ENCODE results near the gene SMPD2. TPM values are rescaled to one million over a fixed set of nuclear protein-coding genes. Genes with fewer than 3 reads are reported as not detected.
A peak's percentile ranks its signal among the peaks of the same experiment; 100 is the strongest.

SMPD2 gene
- total and polyA plus RNA-seq, 2 donors (not counting 3 experiments of a cell fraction or from before 2014, with no cell fraction given), result 6.9 to 10.0 TPM

DNA sequence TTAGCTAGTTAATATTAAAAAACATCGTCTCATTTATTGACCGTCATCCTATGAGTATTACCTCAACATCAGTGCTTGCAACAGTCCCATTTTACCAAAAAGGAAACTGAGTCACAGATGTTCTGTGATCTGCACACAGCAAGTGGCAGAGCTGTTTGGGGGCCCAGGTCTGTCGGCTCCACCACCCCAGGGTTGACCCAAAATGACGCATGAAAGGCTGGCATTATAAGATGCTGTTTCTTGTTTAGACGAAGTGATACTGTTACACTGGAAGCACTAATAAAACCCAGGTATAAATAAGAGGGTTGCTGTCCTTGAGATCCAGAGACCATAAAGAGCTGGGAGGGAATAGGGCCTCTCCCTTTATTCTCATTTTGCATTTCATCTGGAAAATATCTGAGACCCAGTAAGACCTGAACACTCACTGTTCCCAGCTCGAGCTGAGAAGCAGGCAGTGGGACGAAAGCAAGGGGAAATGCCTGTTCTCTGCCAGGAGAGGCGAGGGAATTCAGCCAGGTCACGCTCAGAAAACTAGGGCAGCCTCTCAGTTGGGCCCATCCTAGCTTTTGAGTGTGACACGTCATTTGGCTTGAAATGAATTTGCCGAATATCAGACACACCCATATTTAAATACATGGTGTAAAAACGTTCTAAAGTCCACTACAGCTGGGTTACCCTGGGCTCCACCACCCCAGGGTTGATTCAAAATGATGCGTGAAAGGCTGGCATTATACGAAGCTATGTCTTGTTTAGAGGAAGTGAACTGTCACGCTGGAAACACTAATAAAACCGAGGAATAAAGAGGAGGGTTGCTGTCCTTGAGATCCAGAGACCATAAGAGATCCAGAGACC, 16.4 kb downstream of the SMPD2 start:
- H2AFZ ChIP-seq (ENCODE audit: low read depth, low read length), result no peak overlapping the region
- no peaks in the 10 kb centered on the region for H4K20me1 ChIP-seq (replicated peaks; ENCODE audit: control insufficient read depth, extremely low read depth, insufficient read depth, low read length)
- dilution Hi-C loops (cut with MboI; ENCODE audit: extremely low pct_ligation_motif_present, low sequenced_read_pairs), result no loop called here
- FAIRE-seq, result peak; percentile 60
- H3K4me3 ChIP-seq (replicated peaks in 1 of 3; ENCODE audit: insufficient read depth in 1 of 3, low read depth in 1 of 3, low read length in 3 of 3), result peak overlapping the region in 1 of 3 experiments; percentile 66
- TF ChIP-seq GATA2 (IDR thresholded peaks at IDR 0.05; ENCODE audit: insufficient read depth, insufficient read length, low read depth, low read length) (no peak), FOS (IDR thresholded peaks at IDR 0.05; ENCODE audit: borderline replicate concordance, insufficient read depth, low read length) (no peak), POLR2AphosphoS5 (IDR thresholded peaks at IDR 0.05; ENCODE audit: insufficient read depth, low read depth, low read length) (no peak), EZH2 (IDR thresholded peaks at IDR 0.05; ENCODE audit: borderline replicate concordance, low read depth, low read length, severe bottlenecking) (no peak)
- TF ChIP-seq, protein P1, sequence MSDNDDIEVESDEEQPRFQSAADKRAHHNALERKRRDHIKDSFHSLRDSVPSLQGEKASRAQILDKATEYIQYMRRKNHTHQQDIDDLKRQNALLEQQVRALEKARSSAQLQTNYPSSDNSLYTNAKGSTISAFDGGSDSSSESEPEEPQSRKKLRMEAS (IDR thresholded peaks at IDR 0.05; ENCODE audit: insufficient read depth, insufficient read length), result no peak
- TF ChIP-seq, protein P2, sequence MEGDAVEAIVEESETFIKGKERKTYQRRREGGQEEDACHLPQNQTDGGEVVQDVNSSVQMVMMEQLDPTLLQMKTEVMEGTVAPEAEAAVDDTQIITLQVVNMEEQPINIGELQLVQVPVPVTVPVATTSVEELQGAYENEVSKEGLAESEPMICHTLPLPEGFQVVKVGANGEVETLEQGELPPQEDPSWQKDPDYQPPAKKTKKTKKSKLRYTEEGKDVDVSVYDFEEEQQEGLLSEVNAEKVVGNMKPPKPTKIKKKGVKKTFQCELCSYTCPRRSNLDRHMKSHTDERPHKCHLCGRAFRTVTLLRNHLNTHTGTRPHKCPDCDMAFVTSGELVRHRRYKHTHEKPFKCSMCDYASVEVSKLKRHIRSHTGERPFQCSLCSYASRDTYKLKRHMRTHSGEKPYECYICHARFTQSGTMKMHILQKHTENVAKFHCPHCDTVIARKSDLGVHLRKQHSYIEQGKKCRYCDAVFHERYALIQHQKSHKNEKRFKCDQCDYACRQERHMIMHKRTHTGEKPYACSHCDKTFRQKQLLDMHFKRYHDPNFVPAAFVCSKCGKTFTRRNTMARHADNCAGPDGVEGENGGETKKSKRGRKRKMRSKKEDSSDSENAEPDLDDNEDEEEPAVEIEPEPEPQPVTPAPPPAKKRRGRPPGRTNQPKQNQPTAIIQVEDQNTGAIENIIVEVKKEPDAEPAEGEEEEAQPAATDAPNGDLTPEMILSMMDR (IDR thresholded peaks at IDR 0.05; ENCODE audit: extremely low read depth in 1 of 2, insufficient read depth in 1 of 2, low read depth in 1 of 2, low read length in 2 of 2), result no peak
- no peak overlapping the region for H3K27ac ChIP-seq (ENCODE audit: insufficient read depth, low read depth, low read length)
- H3K36me3 ChIP-seq (ENCODE audit: control insufficient read depth in 2 of 2, extremely low read depth in 1 of 2, insufficient read depth in 2 of 2, low read length in 2 of 2), result peaks cover 2 to 3% of the 10 kb centered on the region in 2 experiments
- H3K4me2 ChIP-seq (ENCODE audit: insufficient read depth, low read length), result peak overlapping the region; percentile 71
- ChIA-PET POLR2A (interaction anchor here (0.6 kb wide), 1 partner anchor 26 kb away, joined by 3 read pairs; no protein-coding TSS in a partner anchor), CTCF (interaction anchor here (1.1 to 1.8 kb wide), 4 partner anchors 9 to 26 kb away, joined by 3 to 5 read pairs (median 4); partner anchors contain the start of genes SMPD2 and ZBTB24)
- BruUV-seq (replicated peaks), result no TSS peak
- H3K9me3 ChIP-seq (replicated peaks; ENCODE audit: control insufficient read depth, insufficient read depth, low read length), result no peaks in the 10 kb centered on the region
- no peak overlapping the region for H3K9ac ChIP-seq (replicated peaks; ENCODE audit: extremely low read depth, insufficient read depth, low read length)
- intact Hi-C loops (cut with micrococcal nuclease), result no loop called here
- DNase-seq (ENCODE audit: low read depth, low spot score), result peak; percentile 18
- H3K79me2 ChIP-seq (ENCODE audit: control insufficient read depth, insufficient read depth, low read length), result no peaks in the 10 kb centered on the region
- no peaks in the 10 kb centered on the region for H3K9me1 ChIP-seq (replicated peaks; ENCODE audit: control insufficient read depth, extremely low read depth, insufficient read depth, low read length)
- no peaks in the 10 kb centered on the region for H3K27me3 ChIP-seq (ENCODE audit: control insufficient read depth in 2 of 2, insufficient read depth in 2 of 2, low read length in 2 of 2)
- H3K4me1 ChIP-seq (ENCODE audit: control insufficient read depth, extremely low read depth, insufficient read depth, low read length), result peaks cover 7% of the 10 kb centered on the region

Data from endothelial cell of umbilical vein (primary cell).